ENCODE data around the gene POU2F2.

POU2F2 gene

GRCh38 chr19:42062381-42062780, 69.9 kb downstream of the POU2F2 start:
- Histone ChIP-seq H3K36me3 (ENCODE audit: low read length) (no peaks in the 10 kb centered on the region), H3K79me2 (ENCODE audit: insufficient read depth, low read length) (no peaks in the 10 kb centered on the region), H2AFZ (ENCODE audit: low read depth, low read length, severe bottlenecking) (no peak overlapping the region)

GRCh38 chr19:42060117-42060516, 72.1 kb downstream of the POU2F2 start:
- H3K4me3 ChIP-seq (ENCODE audit: insufficient read depth, low read length, poor library complexity, severe bottlenecking): no peak overlapping the region
- no peak overlapping the region for H2AFZ ChIP-seq (ENCODE audit: low read depth, low read length, severe bottlenecking)
- H3K9me3 ChIP-seq (ENCODE audit: insufficient read depth, low read length): no peaks in the 10 kb centered on the region
- no peaks in the 10 kb centered on the region for H3K79me2 ChIP-seq (ENCODE audit: insufficient read depth, low read length)
- TF ChIP-seq, protein P1, sequence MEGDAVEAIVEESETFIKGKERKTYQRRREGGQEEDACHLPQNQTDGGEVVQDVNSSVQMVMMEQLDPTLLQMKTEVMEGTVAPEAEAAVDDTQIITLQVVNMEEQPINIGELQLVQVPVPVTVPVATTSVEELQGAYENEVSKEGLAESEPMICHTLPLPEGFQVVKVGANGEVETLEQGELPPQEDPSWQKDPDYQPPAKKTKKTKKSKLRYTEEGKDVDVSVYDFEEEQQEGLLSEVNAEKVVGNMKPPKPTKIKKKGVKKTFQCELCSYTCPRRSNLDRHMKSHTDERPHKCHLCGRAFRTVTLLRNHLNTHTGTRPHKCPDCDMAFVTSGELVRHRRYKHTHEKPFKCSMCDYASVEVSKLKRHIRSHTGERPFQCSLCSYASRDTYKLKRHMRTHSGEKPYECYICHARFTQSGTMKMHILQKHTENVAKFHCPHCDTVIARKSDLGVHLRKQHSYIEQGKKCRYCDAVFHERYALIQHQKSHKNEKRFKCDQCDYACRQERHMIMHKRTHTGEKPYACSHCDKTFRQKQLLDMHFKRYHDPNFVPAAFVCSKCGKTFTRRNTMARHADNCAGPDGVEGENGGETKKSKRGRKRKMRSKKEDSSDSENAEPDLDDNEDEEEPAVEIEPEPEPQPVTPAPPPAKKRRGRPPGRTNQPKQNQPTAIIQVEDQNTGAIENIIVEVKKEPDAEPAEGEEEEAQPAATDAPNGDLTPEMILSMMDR (IDR thresholded peaks at IDR 0.05; ENCODE audit: insufficient read depth, low read length, poor library complexity, severe bottlenecking): no peak
- TF ChIP-seq EZH2phosphoT487 (conservative IDR thresholded peaks at IDR 0.05; ENCODE audit: low read length): no peak
- H3K36me3 ChIP-seq (ENCODE audit: low read length): no peaks in the 10 kb centered on the region
- H3K4me2 ChIP-seq (ENCODE audit: low read depth, low read length, poor library complexity, severe bottlenecking): no peak overlapping the region
- H3K27me3 ChIP-seq (ENCODE audit: low read length): no peaks in the 10 kb centered on the region
- H4K20me1 ChIP-seq (ENCODE audit: low read depth, low read length): no peaks in the 10 kb centered on the region
- no peaks in the 10 kb centered on the region; the same call in 1 of the 2 replicates for H3F3A ChIP-seq (ENCODE audit: insufficient read depth)
- H3K9ac ChIP-seq (ENCODE audit: low read length): no peak overlapping the region
- no peaks in the 10 kb centered on the region for H3K9me2 ChIP-seq (replicated peaks; ENCODE audit: insufficient read depth, low read length)
- H3K27ac ChIP-seq (ENCODE audit: low read depth, low read length): no peak overlapping the region

More at GRCh38 chr19:42062381-42062780, 69.9 kb downstream of the POU2F2 start:
- no peak overlapping the region for H3K4me3 ChIP-seq (ENCODE audit: insufficient read depth, low read length, poor library complexity, severe bottlenecking)
- no peak overlapping the region for H3K27ac ChIP-seq (ENCODE audit: low read depth, low read length)
- no peak overlapping the region for H3K9ac ChIP-seq (ENCODE audit: low read length)
- H3K9me3 ChIP-seq (ENCODE audit: insufficient read depth, low read length): no peaks in the 10 kb centered on the region
- no peaks in the 10 kb centered on the region for H4K20me1 ChIP-seq (ENCODE audit: low read depth, low read length)
- no peaks in the 10 kb centered on the region for H3K9me2 ChIP-seq (replicated peaks; ENCODE audit: insufficient read depth, low read length)
- no peak overlapping the region for H3K4me2 ChIP-seq (ENCODE audit: low read depth, low read length, poor library complexity, severe bottlenecking)
- no peaks in the 10 kb centered on the region for H3K27me3 ChIP-seq (ENCODE audit: low read length)
- TF ChIP-seq, protein P1 (IDR thresholded peaks at IDR 0.05; ENCODE audit: insufficient read depth, low read length, poor library complexity, severe bottlenecking): no peak
- TF ChIP-seq EZH2phosphoT487 (conservative IDR thresholded peaks at IDR 0.05; ENCODE audit: low read length): no peak
- H3F3A ChIP-seq (ENCODE audit: insufficient read depth): no peaks in the 10 kb centered on the region

DNA sequence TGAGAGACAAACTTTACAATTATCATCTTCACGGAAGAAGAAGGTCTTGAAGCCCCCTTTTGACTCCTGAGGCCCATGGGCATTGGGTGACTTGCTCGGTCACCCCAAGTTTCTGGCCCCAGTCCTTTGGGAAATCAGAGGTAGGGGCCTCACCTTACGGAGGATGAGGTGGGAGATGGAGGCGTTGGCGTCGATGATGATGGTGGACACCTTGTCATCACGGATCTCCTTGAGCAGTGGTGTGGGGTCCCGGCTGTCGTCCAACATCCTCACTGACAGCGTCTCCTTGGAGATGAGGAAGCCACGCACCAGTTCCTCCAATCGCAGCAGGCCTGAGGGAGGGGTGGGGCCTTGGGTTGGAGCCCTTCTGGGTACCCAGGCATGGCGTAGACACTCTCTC, 73.0 kb downstream of the POU2F2 start:
- Histone ChIP-seq H3F3A (ENCODE audit: insufficient read depth) (no peaks in the 10 kb centered on the region; the same call in 1 of the 2 replicates), H2AFZ (ENCODE audit: low read depth, low read length, severe bottlenecking) (no peak overlapping the region), H3K4me2 (ENCODE audit: low read depth, low read length, poor library complexity, severe bottlenecking) (no peak overlapping the region), H3K9me3 (ENCODE audit: insufficient read depth, low read length) (no peaks in the 10 kb centered on the region), H3K36me3 (ENCODE audit: low read length) (no peaks in the 10 kb centered on the region), H3K4me3 (ENCODE audit: insufficient read depth, low read length, poor library complexity, severe bottlenecking) (no peak overlapping the region), H3K27me3 (ENCODE audit: low read length) (no peaks in the 10 kb centered on the region), H3K9me2 (replicated peaks; ENCODE audit: insufficient read depth, low read length) (no peaks in the 10 kb centered on the region), H3K9ac (ENCODE audit: low read length) (no peak overlapping the region), H3K27ac (ENCODE audit: low read depth, low read length) (no peak overlapping the region), H4K20me1 (ENCODE audit: low read depth, low read length) (no peaks in the 10 kb centered on the region), H3K79me2 (ENCODE audit: insufficient read depth, low read length) (no peaks in the 10 kb centered on the region)
- TF ChIP-seq, protein P1 (IDR thresholded peaks at IDR 0.05; ENCODE audit: insufficient read depth, low read length, poor library complexity, severe bottlenecking): no peak
- TF ChIP-seq EZH2phosphoT487 (conservative IDR thresholded peaks at IDR 0.05; ENCODE audit: low read length): no peak
